HG02763 (cell line): ENCODE measurements around the gene USP10.
"Not testable (repeated sequence)": the region's sequence is repeated elsewhere in the genome, so short reads cannot be mapped to it uniquely, and the experiment has no call there.

Source experiments
- ATAC-seq: cut with Tn5 transposase; IDR thresholded peaks from one replicate; pipeline ENCODE4 v1.9.1; 2021; ENCODE audit warnings: mild to moderate bottlenecking, moderate library complexity; ENCODE audit not compliant: unreplicated experiment

The USP10 gene

GRCh38 chr16:84672276-84673202, 27.3 kb upstream of the USP10 start:
- ATAC-seq = no peak

GRCh38 chr16:84673203-84673535, 26.6 kb upstream of the USP10 start:
- no peak for ATAC-seq

GRCh38 chr16:84673561-84673960, 26.2 kb upstream of the USP10 start:
- no peak for ATAC-seq

- ATAC-seq = no peak
Measured at GRCh38 chr16:84675423-84675822, 24.4 kb upstream of the USP10 start.

GRCh38 chr16:84675884-84676283, 23.9 kb upstream of the USP10 start:
- ATAC-seq = no peak

- ATAC-seq = no peak
Measured at GRCh38 chr16:84677017-84677803, 22.6 kb upstream of the USP10 start.

- no peak for ATAC-seq
Measured at GRCh38 chr16:84677849-84678248, 22.0 kb upstream of the USP10 start.

GRCh38 chr16:84678541-84678940, 21.3 kb upstream of the USP10 start:
- no peak for ATAC-seq

- ATAC-seq = no peak
Measured at GRCh38 chr16:84680165-84680842, 19.5 kb upstream of the USP10 start.

- no peak for ATAC-seq
Measured at GRCh38 chr16:84680843-84681629, 18.8 kb upstream of the USP10 start.

GRCh38 chr16:84683691-84684591, 15.9 kb upstream of the USP10 start:
- ATAC-seq = no peak

GRCh38 chr16:84684592-84684965, 15.2 kb upstream of the USP10 start:
- no peak for ATAC-seq

- ATAC-seq = no peak
Measured at GRCh38 chr16:84685210-84685609, 14.6 kb upstream of the USP10 start.

GRCh38 chr16:84686707-84687298, 13.0 kb upstream of the USP10 start:
- no peak for ATAC-seq

- peak; percentile 48 for ATAC-seq
Measured at GRCh38 chr16:84687715-84688114, 12.1 kb upstream of the USP10 start.

- not testable (repeated sequence) for ATAC-seq
Measured at GRCh38 chr16:84688163-84688562, 11.6 kb upstream of the USP10 start.

- ATAC-seq = no peak
Measured at GRCh38 chr16:84689111-84689510, 10.7 kb upstream of the USP10 start.

GRCh38 chr16:84690088-84690819, 9.5 kb upstream of the USP10 start:
- no peak for ATAC-seq
